ENCODE data around the gene PNLIPRP3. TPM values are rescaled to one million over a fixed set of nuclear protein-coding genes. Genes with fewer than 3 reads are reported as not detected.
"Not testable (repeated sequence)": the region's sequence is repeated elsewhere in the genome, so short reads cannot be mapped to it uniquely, and the experiment has no call there.

PNLIPRP3 gene
- 1 to 10 TPM in 1 of 3 donors, under 1 TPM in 2; 0.29 to 2.4 (median 0.66) TPM for total RNA-seq

DNA sequence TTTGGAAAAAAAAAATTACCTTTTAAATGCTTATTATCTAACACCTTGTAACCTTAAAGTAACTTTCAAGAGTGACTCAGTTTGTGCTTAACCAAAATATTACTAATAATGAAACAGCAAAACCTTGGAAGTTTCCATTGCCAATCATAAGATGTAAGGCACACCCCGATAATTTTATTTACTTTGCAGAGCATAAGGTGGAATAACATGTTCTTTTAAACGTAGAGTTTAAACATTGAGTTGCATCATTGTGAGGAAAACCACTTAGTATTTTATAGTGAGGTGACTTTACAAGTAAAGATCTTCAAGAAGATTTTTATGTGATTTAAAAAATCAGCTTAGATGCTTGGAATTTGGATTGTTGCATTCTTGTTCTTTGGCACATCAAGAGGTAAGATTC is at the start of gene PNLIPRP3:
Gene PNLIPRP3 (plus strand): TSS at position 177 of the 400 bp plus-strand sequence. CDS start 166 bp downstream, at position 343.
- no peaks in the 10 kb centered on the region for H3K9me3 ChIP-seq
- H3K27ac ChIP-seq: no peak within 1 kb of the TSS
- H3K36me3 ChIP-seq: no peaks in the 10 kb centered on the region
- H3K4me1 ChIP-seq: no peaks in the 10 kb centered on the region
- H3K4me3 ChIP-seq: no peak within 1 kb of the TSS
- intact Hi-C loops (cut with DNase I; ENCODE audit: low total_unique reads): loop anchor here (1.0 kb wide), 1 partner anchor 11 kb away; no protein-coding TSS in a partner anchor
- DNase-seq (ENCODE audit: low spot score in 2 of 2): no peak
- no peak for TF ChIP-seq POLR2A (IDR thresholded peaks at IDR 0.05)
- TF ChIP-seq, protein P1, sequence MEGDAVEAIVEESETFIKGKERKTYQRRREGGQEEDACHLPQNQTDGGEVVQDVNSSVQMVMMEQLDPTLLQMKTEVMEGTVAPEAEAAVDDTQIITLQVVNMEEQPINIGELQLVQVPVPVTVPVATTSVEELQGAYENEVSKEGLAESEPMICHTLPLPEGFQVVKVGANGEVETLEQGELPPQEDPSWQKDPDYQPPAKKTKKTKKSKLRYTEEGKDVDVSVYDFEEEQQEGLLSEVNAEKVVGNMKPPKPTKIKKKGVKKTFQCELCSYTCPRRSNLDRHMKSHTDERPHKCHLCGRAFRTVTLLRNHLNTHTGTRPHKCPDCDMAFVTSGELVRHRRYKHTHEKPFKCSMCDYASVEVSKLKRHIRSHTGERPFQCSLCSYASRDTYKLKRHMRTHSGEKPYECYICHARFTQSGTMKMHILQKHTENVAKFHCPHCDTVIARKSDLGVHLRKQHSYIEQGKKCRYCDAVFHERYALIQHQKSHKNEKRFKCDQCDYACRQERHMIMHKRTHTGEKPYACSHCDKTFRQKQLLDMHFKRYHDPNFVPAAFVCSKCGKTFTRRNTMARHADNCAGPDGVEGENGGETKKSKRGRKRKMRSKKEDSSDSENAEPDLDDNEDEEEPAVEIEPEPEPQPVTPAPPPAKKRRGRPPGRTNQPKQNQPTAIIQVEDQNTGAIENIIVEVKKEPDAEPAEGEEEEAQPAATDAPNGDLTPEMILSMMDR (IDR thresholded peaks at IDR 0.05): no peak
- no peak for TF ChIP-seq POLR2AphosphoS5 (IDR thresholded peaks at IDR 0.05)
- no peaks in the 10 kb centered on the region for H3K27me3 ChIP-seq

DNA sequence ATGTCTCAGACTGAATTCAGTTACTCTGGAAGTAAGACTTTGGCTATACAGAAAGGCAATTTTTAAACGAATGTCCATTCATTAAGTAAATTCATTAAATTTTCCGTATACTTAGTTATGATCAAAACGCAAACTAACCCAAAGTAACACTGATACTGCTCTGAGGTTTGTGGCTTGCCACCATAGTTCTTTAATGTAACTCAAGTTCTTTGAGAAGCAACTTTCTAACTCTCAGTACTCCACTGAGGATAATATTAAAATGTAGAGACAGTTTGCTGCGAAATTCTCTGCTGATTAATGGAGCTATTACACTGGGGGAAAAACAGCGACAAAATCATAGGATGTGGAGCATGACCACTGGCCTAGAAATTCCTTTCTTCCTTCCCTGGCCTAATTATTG is 45.4 kb upstream of the PNLIPRP3 start:
- H3K27ac ChIP-seq: no peak overlapping the region
- H3K4me1 ChIP-seq: no peaks in the 10 kb centered on the region
- no peaks in the 10 kb centered on the region for H3K36me3 ChIP-seq
- intact Hi-C loops (cut with DNase I; ENCODE audit: low total_unique reads): no loop called here
- no peaks in the 10 kb centered on the region for H3K9me3 ChIP-seq
- TF ChIP-seq POLR2AphosphoS5 (IDR thresholded peaks at IDR 0.05) (no peak), POLR2A (IDR thresholded peaks at IDR 0.05) (no peak)
- TF ChIP-seq, protein P1 (IDR thresholded peaks at IDR 0.05): no peak
- no peak overlapping the region for H3K4me3 ChIP-seq
- no peak for DNase-seq (ENCODE audit: low spot score in 2 of 2)
- no peaks in the 10 kb centered on the region for H3K27me3 ChIP-seq

DNA sequence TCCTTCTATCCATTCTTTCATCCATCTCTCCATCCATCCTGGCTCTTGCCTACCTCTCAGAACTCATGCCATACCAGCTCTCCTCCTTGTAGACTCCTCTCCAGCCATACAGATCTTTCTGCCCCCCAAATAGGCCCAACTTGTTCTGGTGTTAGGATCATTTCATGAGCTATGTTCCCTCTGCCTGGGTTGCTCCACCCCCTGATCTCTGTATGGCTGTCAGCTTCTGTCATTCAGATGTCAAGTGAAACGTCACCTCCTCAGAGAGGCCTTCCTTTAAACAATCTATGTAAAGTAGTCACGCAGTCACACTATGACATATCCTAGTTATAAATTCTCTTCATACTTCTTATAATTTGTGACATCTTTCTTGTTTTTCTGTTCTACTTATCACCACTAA is 42.3 kb upstream of the PNLIPRP3 start:
- Histone ChIP-seq H3K27ac (no peak overlapping the region), H3K9me3 (no peaks in the 10 kb centered on the region), H3K36me3 (no peaks in the 10 kb centered on the region), H3K4me3 (no peak overlapping the region), H3K4me1 (no peaks in the 10 kb centered on the region), H3K27me3 (no peaks in the 10 kb centered on the region)
- DNase-seq (ENCODE audit: low spot score in 2 of 2): no peak
- intact Hi-C loops (cut with DNase I; ENCODE audit: low total_unique reads): no loop called here
- TF ChIP-seq POLR2AphosphoS5 (IDR thresholded peaks at IDR 0.05) (no peak), POLR2A (IDR thresholded peaks at IDR 0.05) (no peak)
- TF ChIP-seq, protein P1 (IDR thresholded peaks at IDR 0.05): no peak

DNA sequence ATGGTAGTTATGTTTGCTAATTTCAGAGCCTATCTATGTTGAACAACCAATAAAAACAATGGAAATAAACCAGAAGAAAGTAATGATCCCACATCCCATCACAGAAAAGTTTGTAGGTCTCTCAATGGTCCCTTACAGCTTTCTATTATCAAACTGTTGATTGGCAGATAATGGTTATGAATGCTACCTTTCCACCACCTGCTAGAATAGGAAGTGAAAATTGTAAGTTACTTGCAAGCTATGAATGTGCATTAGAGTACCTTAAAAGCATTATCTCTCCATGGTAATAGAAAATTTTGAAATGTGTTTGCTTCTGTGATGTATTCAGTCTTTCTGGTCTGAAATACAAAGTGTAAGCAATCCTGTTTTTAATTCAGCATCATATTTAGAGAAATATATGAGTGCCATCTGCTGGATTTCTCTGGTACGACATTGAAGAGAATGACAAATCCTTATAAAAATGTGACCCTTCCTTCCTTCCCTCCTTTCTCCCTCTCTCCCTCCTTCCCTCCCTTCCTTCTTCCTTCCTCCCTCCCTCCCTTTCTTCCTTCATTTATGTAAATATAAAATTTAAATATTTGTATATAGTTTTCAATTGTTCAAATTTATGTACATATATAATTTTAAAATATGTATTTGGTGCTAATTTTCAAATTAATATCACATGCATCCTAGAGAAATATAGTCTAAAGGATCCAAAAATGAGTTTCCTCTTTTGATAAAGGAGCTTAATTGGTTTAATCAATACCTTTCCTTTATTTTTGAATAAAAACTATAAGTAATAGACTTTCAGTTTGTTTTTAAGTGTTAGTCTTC is 41.4 kb upstream of the PNLIPRP3 start:
- TF ChIP-seq, protein P1 (IDR thresholded peaks at IDR 0.05): peak in 2 of 3 donors; percentile 52 to 62
- TF ChIP-seq POLR2AphosphoS5 (IDR thresholded peaks at IDR 0.05): no peak
- no peak for TF ChIP-seq POLR2A (IDR thresholded peaks at IDR 0.05)
- Histone ChIP-seq H3K27ac (no peak overlapping the region), H3K27me3 (no peaks in the 10 kb centered on the region), H3K36me3 (no peaks in the 10 kb centered on the region), H3K9me3 (no peaks in the 10 kb centered on the region), H3K4me3 (no peak overlapping the region), H3K4me1 (no peaks in the 10 kb centered on the region)
- intact Hi-C loops (cut with DNase I; ENCODE audit: low total_unique reads): no loop called here
- no peak for DNase-seq (ENCODE audit: low spot score in 2 of 2)

DNA sequence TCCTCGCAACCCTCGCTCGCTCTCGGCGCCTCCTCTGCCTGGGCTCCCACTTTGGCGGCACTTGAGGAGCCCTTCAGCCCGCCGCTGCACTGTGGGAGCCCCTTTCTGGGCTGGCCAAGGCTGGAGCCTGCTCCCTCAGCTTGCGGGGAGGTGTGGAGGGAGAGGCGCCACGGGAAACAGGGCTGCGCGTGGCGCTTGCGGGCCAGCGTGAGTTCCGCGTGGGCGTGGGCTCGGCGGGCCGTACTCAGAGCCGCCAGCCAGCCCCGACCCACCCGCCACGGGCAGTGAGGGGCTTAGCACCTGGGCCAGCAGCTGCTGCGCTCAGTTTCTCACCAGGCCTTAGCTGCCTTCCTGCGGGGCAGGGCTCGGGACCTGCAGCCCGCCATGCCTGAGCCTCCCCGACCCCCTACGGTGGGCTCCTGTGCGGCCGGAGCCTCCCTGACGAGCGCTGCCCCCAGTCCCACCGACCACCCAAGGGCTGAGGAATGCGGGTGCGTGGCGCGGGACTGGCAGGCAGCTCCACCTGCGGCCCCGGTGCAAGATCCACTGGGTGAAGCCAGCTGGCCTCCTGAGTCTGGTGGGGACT is 34.3 kb upstream of the PNLIPRP3 start:
- intact Hi-C loops (cut with DNase I; ENCODE audit: low total_unique reads); H3K36me3 ChIP-seq; H3K4me3 ChIP-seq; H3K27ac ChIP-seq; H3K27me3 ChIP-seq; H3K4me1 ChIP-seq; DNase-seq (ENCODE audit: low spot score in 2 of 2); H3K9me3 ChIP-seq: not testable (repeated sequence)

All from breast epithelium (tissue), 4 donors.